ENCODE results near the gene LAGE3.

Gene LAGE3

GRCh38 chrX:154457491-154458115 lies 21.5 kb downstream of the LAGE3 start:
- Histone ChIP-seq H2AK5ac (ENCODE audit: low read depth, low read length) (no peak overlapping the region), H2AFZ (ENCODE audit: low read length) (peak overlapping the region; percentile 85), H3K79me1 (ENCODE audit: low read depth, low read length) (peaks cover 1% of the 10 kb centered on the region), H2BK120ac (ENCODE audit: low read depth, low read length) (no peak overlapping the region), H3K36me3 (replicated peaks in 1 of 2; ENCODE audit: control insufficient read depth in 2 of 2, insufficient read depth in 2 of 2, low read length in 2 of 2) (peaks cover 7 to 23% of the 10 kb centered on the region in 2 donors), H3K4me1 (ENCODE audit: control insufficient read depth in 2 of 2, insufficient read depth in 1 of 2, low read depth in 1 of 2, low read length in 2 of 2) (peaks cover 3 to 7% of the 10 kb centered on the region in 2 donors), H3K23ac (ENCODE audit: low read depth, low read length, poor library complexity) (no peak overlapping the region), H3K18ac (ENCODE audit: low read length) (no peak overlapping the region), H2BK15ac (ENCODE audit: low read length) (no peak overlapping the region), H2BK5ac (ENCODE audit: low read length) (peak overlapping the region; percentile 66), H4K8ac (ENCODE audit: low read depth, low read length) (no peak overlapping the region), H3K9me3 (replicated peaks in 1 of 2; ENCODE audit: control insufficient read depth in 2 of 2, insufficient read depth in 1 of 2, low read depth in 1 of 2, low read length in 2 of 2) (no peaks in the 10 kb centered on the region), H3K4me3 (ENCODE audit: low read length in 2 of 2) (peak overlapping the region; percentile 74 to 77), H3K9ac (ENCODE audit: low read depth, low read length, poor library complexity) (no peak overlapping the region), H3K14ac (ENCODE audit: low read length) (no peak overlapping the region), H3K4me2 (ENCODE audit: insufficient read depth, low read length, poor library complexity, severe bottlenecking) (peak overlapping the region; percentile 83), H3K4ac (ENCODE audit: low read length) (no peak overlapping the region), H4K91ac (ENCODE audit: low read depth, low read length, poor library complexity) (no peak overlapping the region), H2BK12ac (ENCODE audit: low read length) (no peak overlapping the region), H3K27ac (replicated peaks; ENCODE audit: low read length) (no peak overlapping the region), H3K27me3 (ENCODE audit: control insufficient read depth in 3 of 3, insufficient read depth in 3 of 3, low read depth in 1 of 3, low read length in 3 of 3) (no peaks in the 10 kb centered on the region)
- WGBS, 2 donors (ENCODE audit: extremely low coverage in 2 of 2, insufficient read length in 2 of 2, insufficient replicate concordance in 1 of 2) = no CpG with 5 or more reads among the region's 65 CpGs
- DNase-seq (ENCODE audit: low spot score) = no peak

- H2AFZ ChIP-seq (ENCODE audit: low read length) = no peak overlapping the region
- no peak overlapping the region for H3K14ac ChIP-seq (ENCODE audit: low read length)
- H2BK5ac ChIP-seq (ENCODE audit: low read length) = no peak overlapping the region
- H3K27me3 ChIP-seq (ENCODE audit: control insufficient read depth in 3 of 3, insufficient read depth in 3 of 3, low read depth in 1 of 3, low read length in 3 of 3) = peaks cover 0 to 8% (median 0%) of the 10 kb centered on the region in 3 experiments
- H3K18ac ChIP-seq (ENCODE audit: low read length) = no peak overlapping the region
- H3K23ac ChIP-seq (ENCODE audit: low read depth, low read length, poor library complexity) = no peak overlapping the region
- no peak overlapping the region for H3K9ac ChIP-seq (ENCODE audit: low read depth, low read length, poor library complexity)
- no peaks in the 10 kb centered on the region for H3K4me1 ChIP-seq (ENCODE audit: control insufficient read depth in 2 of 2, insufficient read depth in 1 of 2, low read depth in 1 of 2, low read length in 2 of 2)
- H2BK120ac ChIP-seq (ENCODE audit: low read depth, low read length) = no peak overlapping the region
- H4K91ac ChIP-seq (ENCODE audit: low read depth, low read length, poor library complexity) = no peak overlapping the region
- no peak overlapping the region for H2AK5ac ChIP-seq (ENCODE audit: low read depth, low read length)
- no peaks in the 10 kb centered on the region for H3K79me1 ChIP-seq (ENCODE audit: low read depth, low read length)
- no peak overlapping the region for H3K4ac ChIP-seq (ENCODE audit: low read length)
- H3K36me3 ChIP-seq (replicated peaks in 1 of 2; ENCODE audit: control insufficient read depth in 2 of 2, insufficient read depth in 2 of 2, low read length in 2 of 2) = peaks cover 14 to 24% of the 10 kb centered on the region in 2 donors
- H3K9me3 ChIP-seq (replicated peaks in 1 of 2; ENCODE audit: control insufficient read depth in 2 of 2, insufficient read depth in 1 of 2, low read depth in 1 of 2, low read length in 2 of 2) = no peaks in the 10 kb centered on the region
- no peak overlapping the region for H3K4me3 ChIP-seq (ENCODE audit: low read length in 2 of 2)
- no peak overlapping the region for H4K8ac ChIP-seq (ENCODE audit: low read depth, low read length)
- H2BK12ac ChIP-seq (ENCODE audit: low read length) = no peak overlapping the region
- WGBS, 2 donors (ENCODE audit: extremely low coverage in 2 of 2, insufficient read length in 2 of 2, insufficient replicate concordance in 1 of 2) = no CpG with 5 or more reads among the region's 9 CpGs
- DNase-seq (ENCODE audit: low spot score) = no peak
- no peak overlapping the region for H2BK15ac ChIP-seq (ENCODE audit: low read length)
- no peak overlapping the region for H3K27ac ChIP-seq (replicated peaks; ENCODE audit: low read length)
- no peak overlapping the region for H3K4me2 ChIP-seq (ENCODE audit: insufficient read depth, low read length, poor library complexity, severe bottlenecking)
These were observed 26.3 kb downstream of the LAGE3 start for GRCh38 chrX:154452823-154453222.

GRCh38 chrX:154450312-154450711 lies 28.8 kb downstream of the LAGE3 start:
- WGBS, 2 donors (ENCODE audit: extremely low coverage in 2 of 2, insufficient read length in 2 of 2, insufficient replicate concordance in 1 of 2) = no CpG with 5 or more reads among the region's 17 CpGs
- H3K18ac ChIP-seq (ENCODE audit: low read length) = no peak overlapping the region
- no peak for DNase-seq (ENCODE audit: low spot score)
- no peak overlapping the region for H2BK120ac ChIP-seq (ENCODE audit: low read depth, low read length)
- H3K4me1 ChIP-seq (ENCODE audit: control insufficient read depth in 2 of 2, insufficient read depth in 1 of 2, low read depth in 1 of 2, low read length in 2 of 2) = no peaks in the 10 kb centered on the region
- H3K27me3 ChIP-seq (ENCODE audit: control insufficient read depth in 3 of 3, insufficient read depth in 3 of 3, low read depth in 1 of 3, low read length in 3 of 3) = peaks cover 0 to 8% (median 0%) of the 10 kb centered on the region in 3 experiments
- H3K9ac ChIP-seq (ENCODE audit: low read depth, low read length, poor library complexity) = peak overlapping the region; percentile 60
- no peak overlapping the region for H4K8ac ChIP-seq (ENCODE audit: low read depth, low read length)
- no peak overlapping the region for H2BK12ac ChIP-seq (ENCODE audit: low read length)
- peaks cover 14 to 32% of the 10 kb centered on the region in 2 donors for H3K36me3 ChIP-seq (replicated peaks in 1 of 2; ENCODE audit: control insufficient read depth in 2 of 2, insufficient read depth in 2 of 2, low read length in 2 of 2)
- no peak overlapping the region for H3K14ac ChIP-seq (ENCODE audit: low read length)
- no peak overlapping the region for H3K23ac ChIP-seq (ENCODE audit: low read depth, low read length, poor library complexity)
- no peak overlapping the region for H3K4me2 ChIP-seq (ENCODE audit: insufficient read depth, low read length, poor library complexity, severe bottlenecking)
- peaks cover 1% of the 10 kb centered on the region for H3K79me1 ChIP-seq (ENCODE audit: low read depth, low read length)
- H2AFZ ChIP-seq (ENCODE audit: low read length) = no peak overlapping the region
- no peak overlapping the region for H3K4me3 ChIP-seq (ENCODE audit: low read length in 2 of 2)
- no peak overlapping the region for H3K4ac ChIP-seq (ENCODE audit: low read length)
- H3K9me3 ChIP-seq (replicated peaks in 1 of 2; ENCODE audit: control insufficient read depth in 2 of 2, insufficient read depth in 1 of 2, low read depth in 1 of 2, low read length in 2 of 2) = no peaks in the 10 kb centered on the region
- H2BK15ac ChIP-seq (ENCODE audit: low read length) = no peak overlapping the region
- H2BK5ac ChIP-seq (ENCODE audit: low read length) = no peak overlapping the region
- no peak overlapping the region for H4K91ac ChIP-seq (ENCODE audit: low read depth, low read length, poor library complexity)
- H2AK5ac ChIP-seq (ENCODE audit: low read depth, low read length) = no peak overlapping the region
- H3K27ac ChIP-seq (replicated peaks; ENCODE audit: low read length) = no peak overlapping the region

GRCh38 chrX:154449618-154450017 lies 29.5 kb downstream of the LAGE3 start:
- Histone ChIP-seq H2BK5ac (ENCODE audit: low read length) (no peak overlapping the region), H3K18ac (ENCODE audit: low read length) (no peak overlapping the region), H3K27ac (replicated peaks; ENCODE audit: low read length) (no peak overlapping the region), H3K9ac (ENCODE audit: low read depth, low read length, poor library complexity) (no peak overlapping the region), H3K4me1 (ENCODE audit: control insufficient read depth in 2 of 2, insufficient read depth in 1 of 2, low read depth in 1 of 2, low read length in 2 of 2) (peaks cover 0 to 3% of the 10 kb centered on the region in 2 donors), H2BK15ac (ENCODE audit: low read length) (no peak overlapping the region), H3K79me1 (ENCODE audit: low read depth, low read length) (peaks cover 3% of the 10 kb centered on the region), H3K4me3 (ENCODE audit: low read length in 2 of 2) (no peak overlapping the region), H2AFZ (ENCODE audit: low read length) (no peak overlapping the region), H4K91ac (ENCODE audit: low read depth, low read length, poor library complexity) (no peak overlapping the region), H2BK12ac (ENCODE audit: low read length) (no peak overlapping the region), H2BK120ac (ENCODE audit: low read depth, low read length) (no peak overlapping the region), H3K23ac (ENCODE audit: low read depth, low read length, poor library complexity) (no peak overlapping the region), H2AK5ac (ENCODE audit: low read depth, low read length) (no peak overlapping the region), H4K8ac (ENCODE audit: low read depth, low read length) (no peak overlapping the region), H3K14ac (ENCODE audit: low read length) (no peak overlapping the region), H3K9me3 (replicated peaks in 1 of 2; ENCODE audit: control insufficient read depth in 2 of 2, insufficient read depth in 1 of 2, low read depth in 1 of 2, low read length in 2 of 2) (no peaks in the 10 kb centered on the region), H3K4ac (ENCODE audit: low read length) (no peak overlapping the region), H3K36me3 (replicated peaks in 1 of 2; ENCODE audit: control insufficient read depth in 2 of 2, insufficient read depth in 2 of 2, low read length in 2 of 2) (peaks cover 14 to 32% of the 10 kb centered on the region in 2 donors), H3K4me2 (ENCODE audit: insufficient read depth, low read length, poor library complexity, severe bottlenecking) (no peak overlapping the region), H3K27me3 (ENCODE audit: control insufficient read depth in 3 of 3, insufficient read depth in 3 of 3, low read depth in 1 of 3, low read length in 3 of 3) (peaks cover 0 to 8% (median 0%) of the 10 kb centered on the region in 3 experiments)
- no peak for DNase-seq (ENCODE audit: low spot score)
- no CpG with 5 or more reads among the region's 18 CpGs for WGBS, 2 donors (ENCODE audit: extremely low coverage in 2 of 2, insufficient read length in 2 of 2, insufficient replicate concordance in 1 of 2)
